Panc1 (cell line): ENCODE data around the gene C9orf85.
"Not testable (repeated sequence)": the region's sequence is repeated elsewhere in the genome, so short reads cannot be mapped to it uniquely, and the experiment has no call there.

Experiments
- CTCF ChIP-seq: fragments of 450-650 bp; IDR thresholded peaks from 2 replicates; pipeline ENCODE4 v1.5.1; 2017; ENCODE audit warnings: mild to moderate bottlenecking
- POLR2AphosphoS5 ChIP-seq: IDR thresholded peaks from 2 replicates; pipeline ENCODE4 v1.6.1; 2012; ENCODE audit warnings: mild to moderate bottlenecking, low read depth, low read length, moderate library complexity
- REST ChIP-seq, 2 experiments: IDR thresholded peaks; 2 replicates each; pipeline ENCODE4 v1.6.1; 2011 to 2012; ENCODE audit warnings: low read depth in 2 of 2, control low read depth in 1 of 2, low read length in 1 of 2, mild to moderate bottlenecking in 1 of 2, moderate library complexity in 1 of 2; ENCODE audit not compliant: insufficient read depth in 1 of 2
- SIN3A ChIP-seq: IDR thresholded peaks from 2 replicates; pipeline ENCODE4 v1.6.1; 2012; ENCODE audit warnings: low read depth, mild to moderate bottlenecking, low read length, moderate library complexity, borderline replicate concordance; ENCODE audit not compliant: insufficient read depth
- TCF7L2 ChIP-seq: IDR thresholded peaks from 2 replicates; pipeline ENCODE4 v1.6.1; 2011; ENCODE audit warnings: mild to moderate bottlenecking, low read depth, low read length, inconsistent platforms

GRCh38 chr9:71898756-71899155, 12.7 kb upstream of the C9orf85 start:
- TF ChIP-seq CTCF; POLR2AphosphoS5; SIN3A; REST (IDR thresholded peaks at IDR 0.05; ENCODE audit: insufficient read depth in 1 of 2, low read depth in 2 of 2, low read length in 1 of 2); TCF7L2: not testable (repeated sequence)
